LNCAP (cell line): ENCODE measurements around the gene IQCK.

ENCODE experiments used
- TF ChIP-seq, protein P1 (sequence below): fragments of 450-650 bp; IDR thresholded peaks from 2 replicates; pipeline ENCODE4 v1.5.1; 2017; ENCODE audit warnings: mild to moderate bottlenecking

The IQCK gene

DNA sequence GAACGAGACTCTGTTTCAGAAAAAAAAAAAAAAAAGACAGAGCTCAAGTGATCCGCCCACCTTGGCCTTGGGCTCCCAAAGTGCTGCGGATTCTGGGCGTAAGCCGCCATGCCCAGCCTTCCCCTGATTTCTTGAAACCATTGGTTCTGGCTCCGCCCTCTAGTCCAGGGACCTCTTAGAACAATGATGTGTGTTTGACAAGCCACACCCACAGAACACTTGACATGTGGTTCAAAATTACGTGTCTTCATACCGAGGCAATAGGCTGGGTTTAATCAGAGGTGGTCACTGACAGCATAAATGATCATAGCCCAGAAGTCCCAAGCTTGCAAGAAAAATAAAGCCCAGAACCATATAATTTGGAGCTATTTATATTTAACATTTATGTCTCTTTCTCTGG, 23.1 kb upstream of the IQCK start:
- TF ChIP-seq, protein P1, sequence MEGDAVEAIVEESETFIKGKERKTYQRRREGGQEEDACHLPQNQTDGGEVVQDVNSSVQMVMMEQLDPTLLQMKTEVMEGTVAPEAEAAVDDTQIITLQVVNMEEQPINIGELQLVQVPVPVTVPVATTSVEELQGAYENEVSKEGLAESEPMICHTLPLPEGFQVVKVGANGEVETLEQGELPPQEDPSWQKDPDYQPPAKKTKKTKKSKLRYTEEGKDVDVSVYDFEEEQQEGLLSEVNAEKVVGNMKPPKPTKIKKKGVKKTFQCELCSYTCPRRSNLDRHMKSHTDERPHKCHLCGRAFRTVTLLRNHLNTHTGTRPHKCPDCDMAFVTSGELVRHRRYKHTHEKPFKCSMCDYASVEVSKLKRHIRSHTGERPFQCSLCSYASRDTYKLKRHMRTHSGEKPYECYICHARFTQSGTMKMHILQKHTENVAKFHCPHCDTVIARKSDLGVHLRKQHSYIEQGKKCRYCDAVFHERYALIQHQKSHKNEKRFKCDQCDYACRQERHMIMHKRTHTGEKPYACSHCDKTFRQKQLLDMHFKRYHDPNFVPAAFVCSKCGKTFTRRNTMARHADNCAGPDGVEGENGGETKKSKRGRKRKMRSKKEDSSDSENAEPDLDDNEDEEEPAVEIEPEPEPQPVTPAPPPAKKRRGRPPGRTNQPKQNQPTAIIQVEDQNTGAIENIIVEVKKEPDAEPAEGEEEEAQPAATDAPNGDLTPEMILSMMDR = no peak

DNA sequence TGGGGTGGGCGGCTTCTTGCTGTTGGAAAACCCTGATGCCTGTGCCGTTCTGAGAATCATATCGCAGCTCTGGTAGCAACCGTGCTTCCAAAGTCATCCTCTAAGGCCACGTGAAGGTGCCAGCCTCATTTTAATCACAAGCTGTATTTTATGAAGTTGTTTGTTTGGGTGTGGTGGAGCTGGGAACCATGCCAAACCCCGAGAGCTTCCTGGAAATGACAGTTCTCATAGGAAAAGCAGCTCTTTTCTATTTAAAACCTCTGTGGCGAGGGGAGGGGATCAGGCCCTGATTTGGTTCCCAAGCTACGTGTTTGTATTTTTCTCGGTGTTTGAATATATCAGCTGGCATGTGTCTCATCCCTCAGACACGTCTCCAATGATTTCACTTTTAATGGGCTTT, 21.7 kb upstream of the IQCK start:
- TF ChIP-seq, protein P1 = no peak

DNA sequence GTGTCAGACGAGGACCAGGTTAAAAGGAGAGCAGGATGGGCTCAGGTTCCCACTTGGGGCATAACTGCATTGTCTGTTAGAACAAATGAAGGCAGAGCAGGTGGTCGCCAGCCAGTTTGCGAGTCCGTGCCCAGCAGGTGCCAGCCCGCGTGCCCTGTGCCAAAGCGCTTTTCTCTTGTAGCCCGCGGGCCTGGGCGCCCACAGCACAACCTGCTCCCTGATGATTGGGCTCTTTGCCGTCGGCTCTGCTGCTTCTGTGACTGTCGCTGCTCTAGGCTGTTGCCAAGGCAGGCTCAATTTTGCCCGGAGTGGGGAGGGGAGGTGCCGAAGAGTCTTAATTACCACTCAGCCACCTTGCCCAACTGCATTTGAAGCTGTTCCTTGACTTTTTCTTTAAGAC, 21.1 kb upstream of the IQCK start:
- TF ChIP-seq, protein P1 = no peak

DNA sequence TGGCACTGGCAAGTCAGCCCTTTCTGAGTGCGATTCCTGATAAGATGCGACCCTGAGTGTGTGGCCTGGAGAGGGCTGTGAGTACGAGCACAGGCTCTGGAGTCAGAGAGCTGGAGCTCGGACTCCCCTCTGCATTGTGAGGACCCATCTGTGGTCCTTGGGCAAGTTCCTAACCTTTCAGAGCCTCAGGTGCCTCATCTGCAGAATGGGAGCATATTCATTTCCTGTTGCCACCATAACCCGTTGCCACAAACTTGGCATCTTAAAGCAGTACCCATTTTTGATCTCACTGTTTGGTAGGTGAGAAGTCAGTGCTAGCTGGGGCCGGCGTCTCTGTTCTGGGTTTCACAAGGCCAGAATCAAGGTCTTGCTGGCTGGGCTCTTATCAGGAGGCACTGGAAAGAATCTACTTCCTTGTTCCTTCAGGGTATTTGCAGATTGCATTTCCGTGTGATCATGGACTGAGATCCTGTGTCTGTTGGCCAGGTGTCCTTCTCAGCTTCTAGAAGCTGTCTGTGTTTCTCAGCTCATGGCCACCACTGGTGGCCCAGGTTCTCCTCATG, 20.2 kb upstream of the IQCK start:
- TF ChIP-seq, protein P1 = no peak

DNA sequence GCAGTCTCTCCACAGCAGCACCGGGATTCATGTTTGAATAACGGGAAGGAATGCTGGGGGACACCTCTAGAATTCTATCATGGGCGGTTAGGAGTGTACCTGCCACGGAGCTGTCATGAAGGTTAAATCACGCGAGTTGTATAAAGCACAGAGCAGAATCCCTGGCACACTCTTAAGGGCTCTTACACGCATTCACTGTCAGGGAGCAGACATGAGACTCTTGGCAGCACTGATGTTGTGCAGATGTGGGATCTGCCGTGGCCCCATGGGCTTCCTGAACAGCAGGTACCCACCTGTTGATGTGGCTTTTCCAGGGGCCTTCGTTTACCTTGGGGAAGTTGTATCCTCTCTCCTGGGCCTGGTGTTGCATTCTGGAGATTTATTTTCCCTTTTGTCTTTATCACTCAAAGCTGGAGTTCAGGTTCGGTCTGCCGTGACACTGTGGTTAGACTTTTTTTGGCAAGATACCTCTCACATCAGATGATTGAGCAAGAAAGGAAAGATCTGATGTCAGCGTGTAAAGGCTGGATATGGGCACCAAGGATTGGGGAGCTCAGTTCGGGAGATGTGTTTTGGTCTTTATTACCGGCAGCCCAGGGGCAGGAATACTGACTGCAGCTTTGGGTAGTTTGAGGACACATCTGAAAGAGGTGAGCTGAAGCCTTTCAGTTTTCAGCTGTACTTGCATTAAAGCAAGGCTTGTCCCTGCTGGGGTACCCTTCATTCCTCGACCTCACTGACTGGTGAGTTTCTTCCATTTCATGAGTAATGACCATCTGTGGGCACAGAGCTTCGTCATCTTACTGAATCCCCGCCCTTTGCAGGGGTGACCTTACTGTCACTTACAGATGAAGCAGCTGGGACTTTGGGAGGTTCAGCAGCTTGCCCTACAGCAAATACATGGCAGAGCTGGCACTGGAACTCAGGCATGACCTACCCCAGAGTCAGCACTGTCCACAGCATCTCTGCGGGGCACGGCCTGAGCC, 19.3 kb upstream of the IQCK start:
- TF ChIP-seq, protein P1 = no peak

DNA sequence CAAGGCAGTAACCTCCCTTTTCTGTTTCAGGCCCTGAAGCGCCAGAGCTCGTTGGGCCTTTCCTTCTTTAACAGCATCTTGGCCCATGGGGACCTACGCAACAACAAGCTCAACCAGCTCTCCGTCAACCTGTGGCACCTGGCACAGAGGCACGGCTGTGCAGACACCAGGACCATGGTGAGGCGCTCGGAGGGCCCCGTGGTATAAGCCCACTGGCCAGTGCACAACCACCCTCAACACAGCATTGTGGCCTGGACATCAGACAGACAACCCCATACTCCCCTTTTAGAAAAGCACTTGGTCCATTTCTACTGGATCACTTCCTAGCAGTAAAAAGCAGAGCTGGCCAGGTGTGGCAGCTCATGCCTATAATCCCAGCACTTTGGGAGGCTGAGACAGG, 18.6 kb upstream of the IQCK start:
- TF ChIP-seq, protein P1 = no peak

DNA sequence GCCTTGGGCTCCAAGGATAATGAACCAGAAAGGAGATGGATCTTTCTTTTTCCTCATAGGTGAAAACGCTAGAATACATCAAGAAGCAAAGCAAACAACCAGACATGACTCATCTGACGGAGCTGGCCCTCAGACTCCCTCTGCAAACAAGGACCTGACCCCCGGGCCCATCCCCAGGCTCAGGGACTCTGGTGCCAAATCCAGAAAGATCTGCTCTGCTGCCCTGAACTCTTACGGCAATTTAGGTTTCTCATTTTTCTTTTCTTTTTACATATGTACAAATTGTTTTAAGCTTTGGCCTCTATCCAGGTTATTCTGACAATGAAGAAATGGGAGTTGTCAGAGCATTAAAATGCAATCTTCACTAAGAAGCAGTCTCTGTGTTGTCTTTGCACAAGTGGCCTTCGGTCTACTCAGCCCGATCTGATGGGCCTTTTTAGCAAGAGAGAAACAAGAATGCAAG, 17.7 kb upstream of the IQCK start:
- TF ChIP-seq, protein P1 = no peak
